Neural cell (in vitro differentiated cells): Measurements from ENCODE around the gene HMOX2. TPM values are rescaled to one million over a fixed set of nuclear protein-coding genes. Genes with fewer than 3 reads are reported as not detected.

ENCODE experiments used
- H2AFZ ChIP-seq: fragments of 200-600, 300-800 bp; sonication (generic), shearing (Covaris generic); 2 replicates; pipeline ENCODE4 v1.6.0; 2014; ENCODE audit warnings: low read depth, mild to moderate bottlenecking, antibody characterized with exemption, low read length, moderate library complexity
- H3F3A ChIP-seq: fragments of 200-600 bp; shearing (Covaris generic); 2 replicates; pipeline ENCODE4 v1.6.1; 2016; ENCODE audit warnings: mild to moderate bottlenecking, moderate library complexity, mixed read lengths, antibody characterized with exemption, low read length; ENCODE audit not compliant: insufficient read depth, poor library complexity, severe bottlenecking
- H3K27ac ChIP-seq: fragments of 200-600, 300-800 bp; sonication (generic), shearing (Covaris generic); 2 replicates; pipeline ENCODE4 v1.5.1; 2014; ENCODE audit warnings: mild to moderate bottlenecking, low read length, moderate library complexity
- H3K27me3 ChIP-seq: fragments of 300-800, 200-600 bp; sonication (generic), shearing (Covaris generic); 2 replicates; pipeline ENCODE4 v1.6.0; 2014; ENCODE audit warnings: mild to moderate bottlenecking, low read depth, low read length, moderate library complexity; ENCODE audit not compliant: insufficient read depth
- H3K36me3 ChIP-seq: fragments of 300-800, 200-600 bp; sonication (generic), shearing (Covaris generic); 2 replicates; pipeline ENCODE4 v1.5.1; 2014; ENCODE audit warnings: mild to moderate bottlenecking, antibody characterized with exemption, low read length, moderate library complexity; ENCODE audit not compliant: insufficient read depth
- H3K4me2 ChIP-seq: fragments of 300-800, 200-600 bp; sonication (generic), shearing (Covaris generic); 2 replicates; pipeline ENCODE4 v1.6.0; 2014; ENCODE audit warnings: mild to moderate bottlenecking, low read length
- H3K4me3 ChIP-seq: fragments of 300-800, 200-600 bp; sonication (generic), shearing (Covaris generic); 2 replicates; pipeline ENCODE4 v1.5.1; 2014; ENCODE audit warnings: mild to moderate bottlenecking, low read length, moderate library complexity
- H3K79me2 ChIP-seq: fragments of 200-600 bp; shearing (Covaris generic); replicated peaks from 2 replicates; pipeline ENCODE4 v1.6.0; 2014; ENCODE audit warnings: mild to moderate bottlenecking, low read length, moderate library complexity; ENCODE audit not compliant: insufficient read depth
- H3K9ac ChIP-seq: fragments of 300-800, 200-600 bp; sonication (generic), shearing (Covaris generic); 2 replicates; pipeline ENCODE4 v1.6.1; 2016; ENCODE audit warnings: mild to moderate bottlenecking, low read length, mixed read lengths
- H3K9me2 ChIP-seq: fragments of 200-600 bp; shearing (Covaris generic); 2 replicates; pipeline ENCODE4 v1.6.1; 2016; ENCODE audit warnings: mild to moderate bottlenecking, low read length, mixed read lengths; ENCODE audit not compliant: insufficient read depth
- H3K9me3 ChIP-seq: fragments of 200-600, 300-800 bp; sonication (generic), shearing (Covaris generic); 2 replicates; pipeline ENCODE4 v1.6.1; 2016; ENCODE audit warnings: mild to moderate bottlenecking, mixed run types, low read length, moderate library complexity, mixed read lengths
- H4K20me1 ChIP-seq: fragments of 200-600 bp; shearing (Covaris generic); 2 replicates; pipeline ENCODE4 v1.6.1; 2016; ENCODE audit warnings: mild to moderate bottlenecking, mixed run types; ENCODE audit not compliant: insufficient read depth
- CTCF ChIP-seq: fragments of 450-650 bp; IDR thresholded peaks from 2 replicates; pipeline ENCODE4 v1.5.1; 2014; ENCODE audit warnings: antibody characterized with exemption, mild to moderate bottlenecking, moderate library complexity; ENCODE audit not compliant: poor library complexity, severe bottlenecking
- EP300 ChIP-seq: fragments of 450-650 bp; conservative IDR thresholded peaks from 2 replicates; pipeline ENCODE4 v1.6.1; 2014; ENCODE audit warnings: antibody characterized with exemption, mild to moderate bottlenecking, moderate library complexity; ENCODE audit not compliant: poor library complexity, severe bottlenecking
- EZH2 ChIP-seq: fragments of 200-600, 300-800 bp; shearing (Covaris generic), sonication (generic); IDR thresholded peaks from 2 replicates; pipeline ENCODE4 v1.6.1; 2014; ENCODE audit warnings: antibody characterized with exemption, low read length, borderline replicate concordance, mild to moderate bottlenecking; ENCODE audit not compliant: insufficient read depth, poor library complexity, severe bottlenecking
- MXI1 ChIP-seq: fragments of 450-650 bp; conservative IDR thresholded peaks from 2 replicates; pipeline ENCODE4 v1.6.1; 2014; ENCODE audit warnings: antibody characterized with exemption, mild to moderate bottlenecking; ENCODE audit not compliant: poor library complexity, severe bottlenecking
- POLR2AphosphoS5 ChIP-seq: IDR thresholded peaks from 2 replicates; pipeline ENCODE4 v1.6.1; 2012
- RAD21 ChIP-seq: fragments of 450-650 bp; conservative IDR thresholded peaks from 2 replicates; pipeline ENCODE4 v1.6.1; 2014; ENCODE audit warnings: antibody characterized with exemption, mild to moderate bottlenecking, moderate library complexity
- REST ChIP-seq: IDR thresholded peaks from 2 replicates; pipeline ENCODE4 v1.6.1; 2012; ENCODE audit warnings: borderline replicate concordance
- SMC3 ChIP-seq: fragments of 450-650 bp; conservative IDR thresholded peaks from 2 replicates; pipeline ENCODE4 v1.6.1; 2014; ENCODE audit warnings: antibody characterized with exemption, mild to moderate bottlenecking, moderate library complexity; ENCODE audit not compliant: poor library complexity
- TAF1 ChIP-seq: IDR thresholded peaks from 2 replicates; pipeline ENCODE4 v1.6.1; 2012; ENCODE audit warnings: low read depth
- polyA plus RNA-seq: library from polyadenylated mRNA; depleted of rRNA; stranded (reverse); fragments of >200 nt; gene quantifications from 2 replicates; pipeline ENCODE4 v1.2.3, GENCODE V29; 2014

HMOX2 gene
- polyA plus RNA-seq, 1 donor from 2014 or later, result 79.4 TPM

GRCh38 chr16:4474192-4474961 is 1.8 kb upstream of the HMOX2 start, which contains the start of gene NMRAL1:
TSS of gene NMRAL1 (minus strand) at chr16:4474625. CDS start at chr16:4474132, 493 bp downstream.
- peak within 1 kb of the TSS; percentile 48 for H3K9ac ChIP-seq
- no peaks in the 10 kb centered on the region for H3K9me3 ChIP-seq
- no peak within 1 kb of the TSS for H2AFZ ChIP-seq
- peaks cover 3% of the 10 kb centered on the region for H3K79me2 ChIP-seq
- no peaks in the 10 kb centered on the region for H4K20me1 ChIP-seq
- no peaks in the 10 kb centered on the region for H3K36me3 ChIP-seq
- TF ChIP-seq POLR2AphosphoS5, result peak; percentile 23
- peak; percentile 13 for TF ChIP-seq MXI1
- no peak for TF ChIP-seq REST
- H3K27me3 ChIP-seq, result peaks cover 8% of the 10 kb centered on the region
- H3K4me2 ChIP-seq, result no peak within 1 kb of the TSS
- H3F3A ChIP-seq, result no peaks in the 10 kb centered on the region
- H3K27ac ChIP-seq, result no peak within 1 kb of the TSS
- peak within 1 kb of the TSS; percentile 62 for H3K4me3 ChIP-seq
- no peaks in the 10 kb centered on the region for H3K9me2 ChIP-seq

DNA sequence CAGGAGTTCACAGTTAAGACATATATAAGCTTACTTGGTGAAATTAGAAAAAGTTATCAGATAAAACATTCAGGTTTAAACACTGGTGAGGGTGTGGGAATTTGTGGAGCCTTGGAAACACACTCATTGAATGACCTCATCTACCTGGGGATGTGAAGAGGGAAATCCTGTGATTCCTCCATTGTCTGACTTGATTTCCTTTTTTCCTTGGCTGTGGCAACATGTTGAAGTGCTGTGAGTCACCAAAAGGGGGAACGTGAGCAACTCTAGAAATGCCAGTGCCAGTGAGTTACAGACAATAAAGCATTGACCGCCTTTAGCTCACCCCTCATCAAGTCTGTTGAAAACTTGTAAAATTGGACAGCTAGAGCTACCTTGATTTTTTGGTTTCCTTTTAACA is 1.8 kb downstream of the HMOX2 start:
- Histone ChIP-seq H3K79me2 (peaks cover 3% of the 10 kb centered on the region), H2AFZ (no peak overlapping the region), H3K27ac (no peak overlapping the region), H3K9ac (no peak overlapping the region), H3K4me3 (peak overlapping the region; percentile 99), H3K9me2 (no peaks in the 10 kb centered on the region), H3F3A (no peaks in the 10 kb centered on the region), H3K36me3 (no peaks in the 10 kb centered on the region), H4K20me1 (no peaks in the 10 kb centered on the region), H3K27me3 (peaks cover 8% of the 10 kb centered on the region), H3K4me2 (no peak overlapping the region), H3K9me3 (no peaks in the 10 kb centered on the region)
- TF ChIP-seq MXI1 (no peak), EZH2 (no peak), SMC3 (no peak), CTCF (no peak), EP300 (no peak), TAF1 (no peak), REST (no peak), POLR2AphosphoS5 (no peak), RAD21 (no peak)
